Activated CD4-positive, alpha-beta T cell treated with anti-CD3 and anti-CD28 coated beads for 1 hour (primary cell): ENCODE data around the gene EIF5.
"Not testable (repeated sequence)": the region's sequence is repeated elsewhere in the genome, so short reads cannot be mapped to it uniquely, and the experiment has no call there.

Experiments
- DNase-seq: peaks from one replicate; pipeline ENCODE4 v3.0.0-alpha.2; 2020

EIF5 gene

GRCh38 chr14:103339561-103339960 is 5.5 kb downstream of the EIF5 start:
- no peak for DNase-seq

GRCh38 chr14:103340480-103341212 is 6.6 kb downstream of the EIF5 start:
- no peak for DNase-seq

DNA sequence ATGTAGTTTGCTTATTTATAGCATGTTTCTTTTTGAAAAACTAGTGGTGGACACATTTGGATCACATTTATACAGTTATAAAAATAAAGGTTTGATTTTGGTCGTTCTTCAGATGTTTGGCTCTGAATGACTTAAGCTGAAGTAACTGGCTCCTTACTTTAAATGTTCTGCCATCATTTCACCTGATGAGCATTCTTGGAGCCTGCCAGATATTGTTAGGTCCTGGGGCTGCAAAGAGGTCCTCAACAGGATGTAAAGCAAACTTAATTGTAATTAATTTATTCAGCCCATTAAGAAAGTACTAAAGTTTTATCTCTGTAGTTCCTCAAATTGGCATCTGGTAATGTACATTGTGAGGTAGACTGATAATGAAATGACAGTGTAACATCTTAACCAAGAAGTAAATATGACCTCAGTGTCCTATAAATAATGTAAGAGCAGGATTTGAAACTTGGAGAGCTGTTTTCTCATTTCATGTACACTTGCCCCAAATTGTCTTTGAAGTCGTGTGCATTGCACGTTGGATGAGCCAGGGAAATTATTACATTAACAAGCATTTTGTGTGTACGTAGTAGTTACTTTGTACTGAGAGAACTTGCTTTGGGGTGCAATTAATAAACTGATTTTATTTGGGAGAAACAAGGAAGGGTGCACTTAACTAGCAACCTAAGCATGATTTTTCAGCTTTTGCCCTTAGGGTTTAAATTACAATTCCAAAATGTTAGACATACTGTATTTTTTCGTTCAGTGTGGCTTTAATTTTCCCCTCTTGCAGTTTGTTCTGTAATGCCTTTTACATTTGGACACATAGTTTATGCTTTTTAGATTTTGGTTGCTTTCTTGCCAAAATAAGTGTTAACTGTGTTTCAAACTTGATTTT is 7.5 kb downstream of the EIF5 start:
- no peak for DNase-seq

DNA sequence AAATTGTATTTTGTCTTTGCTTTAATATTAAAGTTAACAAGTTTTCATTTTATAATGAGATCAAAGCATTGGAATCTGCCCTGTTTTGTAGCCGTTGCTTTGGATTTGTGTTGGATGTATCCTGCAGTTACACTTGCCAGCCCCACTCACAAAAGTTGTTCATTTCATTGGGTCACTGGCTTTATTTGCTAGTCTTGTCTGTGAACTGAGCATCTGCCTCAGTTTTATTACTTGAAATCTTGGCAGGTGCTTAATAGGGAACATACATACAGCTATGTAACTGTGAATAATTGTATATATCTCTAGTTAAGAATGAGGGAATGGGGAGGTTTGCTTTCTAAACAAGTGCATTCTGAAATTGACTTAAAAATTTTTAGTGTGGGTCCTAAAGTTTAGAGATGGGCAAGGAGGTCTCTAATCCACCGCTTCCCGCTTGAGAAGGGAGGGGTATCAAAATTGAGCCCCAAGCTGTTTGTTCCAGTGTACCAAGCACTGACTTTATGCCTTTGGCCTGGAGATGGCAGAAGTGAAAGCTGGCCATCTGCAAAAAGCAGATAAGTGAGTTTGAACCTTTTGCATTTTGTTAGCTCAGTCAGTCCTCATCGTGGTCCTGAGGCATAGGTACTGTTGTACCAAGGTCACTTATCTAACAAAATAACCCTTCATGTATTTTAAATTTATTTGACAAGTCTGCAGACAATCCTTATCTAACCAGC is 9.3 kb downstream of the EIF5 start:
- DNase-seq, result no peak

DNA sequence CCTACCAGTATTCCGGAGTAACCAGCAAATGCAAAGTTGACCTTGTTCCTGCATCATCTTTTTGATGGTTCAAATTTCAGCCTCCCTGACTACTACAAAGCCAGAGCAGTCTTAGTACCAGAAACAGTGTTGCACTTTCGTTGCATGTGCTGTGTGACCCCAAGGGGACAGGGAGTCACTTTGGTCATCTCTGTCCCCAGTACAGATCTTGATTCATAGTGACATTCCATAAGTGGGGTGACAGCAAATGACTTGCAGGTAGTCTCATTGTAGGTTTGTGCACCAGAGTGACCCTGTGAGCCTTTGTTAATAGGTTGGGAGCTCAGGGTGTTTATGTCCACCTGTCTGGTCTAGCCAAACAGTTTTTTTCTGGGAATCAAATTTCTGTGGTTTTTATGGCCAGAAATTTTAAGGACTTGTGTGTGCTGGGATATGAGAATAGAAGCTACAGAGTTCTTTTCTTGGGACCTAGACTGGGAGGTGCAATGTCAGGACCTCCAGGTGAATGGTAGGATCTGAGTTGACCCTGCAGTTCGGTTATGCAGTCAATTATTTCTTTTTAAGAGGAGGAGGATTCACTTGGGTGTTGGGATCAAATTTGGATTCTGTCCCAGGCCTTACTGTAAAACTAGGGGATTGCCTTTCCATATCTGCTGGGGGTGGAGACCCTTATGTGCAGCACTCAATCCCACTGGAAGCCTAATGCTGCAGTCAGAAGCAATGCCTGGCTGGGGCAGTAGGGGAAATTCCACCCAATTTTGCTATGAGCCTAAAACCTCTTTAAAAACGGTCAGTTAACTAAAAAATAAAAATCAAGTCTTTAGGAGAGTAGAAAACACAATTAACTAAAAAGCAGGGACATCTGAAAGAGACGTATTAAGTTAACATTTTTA is 10.1 kb downstream of the EIF5 start:
- no peak for DNase-seq

DNA sequence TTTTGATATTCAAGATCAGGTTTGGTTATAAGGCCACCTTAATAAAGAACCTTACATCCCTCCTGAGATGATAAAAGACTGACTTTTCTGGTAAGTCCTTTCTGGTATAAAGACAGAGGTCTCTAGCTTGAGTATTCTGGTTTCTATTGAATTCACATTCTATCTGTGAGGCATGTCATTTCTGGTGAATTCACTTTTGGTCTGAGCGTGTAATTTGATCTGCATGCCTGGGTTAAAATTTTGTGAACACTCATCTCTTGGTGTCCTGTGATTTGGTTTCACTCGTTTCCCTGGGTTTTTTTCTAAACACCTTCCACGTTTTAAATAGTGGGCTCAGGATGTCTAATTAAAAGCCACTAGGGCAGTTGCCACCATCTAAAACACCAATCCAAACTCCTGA is 12.2 kb downstream of the EIF5 start:
- no peak for DNase-seq

GRCh38 chr14:103347091-103347815 is 13.2 kb downstream of the EIF5 start:
- DNase-seq, result no peak

- no peak for DNase-seq
These were observed 14.1 kb downstream of the EIF5 start for GRCh38 chr14:103348154-103348553.

- no peak for DNase-seq
These were observed 15.9 kb downstream of the EIF5 start for GRCh38 chr14:103349982-103350381.

DNA sequence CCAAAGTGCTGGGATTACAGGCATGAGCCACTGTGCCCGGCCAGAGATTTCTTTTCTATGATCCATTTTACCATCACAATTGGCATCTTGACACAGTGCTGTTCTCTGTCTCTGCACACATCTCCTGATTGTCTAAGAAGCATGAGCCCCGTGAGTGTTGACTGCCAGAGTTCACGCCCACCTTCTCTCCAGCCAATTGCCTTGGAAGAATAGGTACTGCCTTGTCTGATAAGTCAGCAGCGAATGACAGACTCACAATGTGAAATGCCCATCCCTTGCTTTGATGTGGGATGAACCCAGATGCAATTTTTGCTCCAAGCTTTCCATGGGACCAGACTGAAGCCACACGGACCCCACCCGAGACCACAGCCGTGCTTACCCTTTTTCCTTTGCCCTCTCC is 19.3 kb downstream of the EIF5 start:
- DNase-seq, result no peak

DNA sequence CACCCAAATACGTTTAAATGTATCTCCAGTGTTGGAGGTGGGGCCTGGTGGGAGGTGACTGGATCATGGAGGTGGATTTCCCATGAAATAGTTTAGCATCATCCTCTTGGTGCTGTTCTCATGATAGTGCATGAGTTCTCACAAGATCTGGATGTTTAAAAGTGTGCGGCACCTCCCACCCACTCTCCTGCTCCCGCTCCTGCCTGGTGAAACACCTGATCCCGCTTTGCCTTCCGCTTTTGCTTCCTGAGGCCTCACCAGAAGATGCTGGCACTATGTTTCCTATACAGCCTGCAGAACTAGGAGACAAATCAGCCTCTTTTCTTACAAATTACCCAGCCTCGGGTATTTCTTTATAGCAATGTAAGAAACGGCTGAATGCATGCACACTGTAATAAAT is 20.1 kb downstream of the EIF5 start:
- DNase-seq, result no peak

DNA sequence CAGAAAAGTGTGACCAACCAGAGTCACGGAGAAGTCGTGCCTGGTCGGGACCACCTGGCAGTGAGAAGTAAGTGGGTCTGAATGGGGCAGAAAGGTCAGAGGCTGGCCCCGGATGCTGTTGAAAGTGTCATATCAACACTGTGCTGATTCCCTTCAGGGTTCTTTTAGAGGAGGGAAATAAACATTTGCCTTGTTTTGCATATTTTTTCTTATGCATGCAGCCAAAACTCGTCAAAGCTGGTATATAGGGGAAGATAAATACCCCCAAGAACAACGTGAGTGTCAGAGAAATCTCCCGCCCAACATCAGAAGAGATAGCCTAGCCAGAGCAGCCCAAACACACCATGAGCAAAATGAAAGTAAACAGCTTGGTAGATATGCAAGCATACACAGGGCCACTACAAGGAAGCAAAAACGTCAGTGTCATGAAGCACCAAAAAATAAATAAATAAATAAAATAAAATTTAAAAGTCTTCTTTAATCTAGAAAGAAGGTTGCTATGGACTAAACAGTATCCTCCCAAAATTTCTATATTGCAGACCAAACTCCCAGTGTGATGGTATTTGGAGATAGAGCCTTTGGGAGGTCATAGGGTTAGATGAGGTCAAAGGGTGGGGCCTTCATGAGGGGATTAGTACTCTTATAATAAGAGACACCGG is 22.1 kb downstream of the EIF5 start:
- no peak for DNase-seq

DNA sequence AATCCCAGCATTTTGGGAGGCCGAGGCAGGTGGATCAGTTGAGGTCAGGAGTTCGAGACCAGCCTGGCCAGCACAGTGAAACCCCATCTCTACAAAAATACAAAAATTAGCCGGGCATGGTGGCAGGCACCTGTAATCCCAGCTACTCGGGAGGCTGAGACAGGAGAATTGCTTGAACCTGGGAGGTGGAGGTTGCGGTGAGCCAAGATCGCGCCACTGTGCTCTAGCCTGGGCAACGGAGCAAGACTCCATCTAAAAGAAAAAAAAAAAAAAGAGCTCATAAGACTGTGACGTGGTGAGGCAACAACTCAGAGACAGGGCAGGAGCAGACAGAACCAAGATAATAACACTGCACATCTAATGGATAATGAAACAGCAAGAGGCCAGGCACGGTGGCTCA is 23.5 kb downstream of the EIF5 start:
- DNase-seq, result not testable (repeated sequence)

DNA sequence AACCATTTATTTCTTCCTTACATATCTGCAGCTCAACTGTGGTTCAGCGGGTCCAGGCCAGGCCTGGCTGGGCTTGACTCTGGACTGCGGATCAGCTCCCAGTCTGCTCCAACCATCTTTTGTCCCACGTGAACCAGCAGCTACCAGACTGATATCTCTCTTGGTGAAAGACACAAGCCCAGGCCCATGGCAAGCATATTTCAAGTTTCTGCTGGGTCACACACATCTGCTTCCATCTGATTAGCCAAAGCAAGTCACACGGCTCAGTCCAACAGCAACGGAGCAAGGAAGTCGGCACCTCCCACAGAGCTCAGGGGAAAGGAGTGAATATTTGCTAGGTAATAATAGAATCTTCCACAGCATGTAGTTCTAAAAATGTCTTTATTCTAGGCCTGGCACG is 26.5 kb downstream of the EIF5 start:
- DNase-seq, result no peak

- no peak for DNase-seq
These were observed 27.8 kb downstream of the EIF5 start for GRCh38 chr14:103361867-103362266.

- DNase-seq, result no peak
These were observed 28.7 kb downstream of the EIF5 start for GRCh38 chr14:103362780-103363179.

DNA sequence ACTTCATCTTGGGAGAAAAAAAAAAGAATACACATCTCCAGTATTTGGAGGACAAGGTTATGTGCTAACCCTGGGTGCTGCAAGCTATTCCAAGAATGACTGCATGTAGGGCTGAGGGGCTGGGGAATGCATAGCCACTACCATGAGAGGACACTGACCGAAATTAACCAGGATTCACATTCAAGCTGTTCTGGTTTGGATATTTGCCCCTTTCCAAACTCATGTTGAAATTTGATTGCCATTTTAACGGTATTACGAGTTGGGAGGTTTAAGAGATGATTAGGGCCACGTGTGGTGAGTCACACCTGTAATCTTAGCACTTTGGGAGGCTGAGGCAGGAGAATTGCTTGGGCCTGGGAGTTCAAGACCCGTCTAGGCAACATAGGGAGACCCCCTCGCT is 32.7 kb downstream of the EIF5 start:
- no peak for DNase-seq

DNA sequence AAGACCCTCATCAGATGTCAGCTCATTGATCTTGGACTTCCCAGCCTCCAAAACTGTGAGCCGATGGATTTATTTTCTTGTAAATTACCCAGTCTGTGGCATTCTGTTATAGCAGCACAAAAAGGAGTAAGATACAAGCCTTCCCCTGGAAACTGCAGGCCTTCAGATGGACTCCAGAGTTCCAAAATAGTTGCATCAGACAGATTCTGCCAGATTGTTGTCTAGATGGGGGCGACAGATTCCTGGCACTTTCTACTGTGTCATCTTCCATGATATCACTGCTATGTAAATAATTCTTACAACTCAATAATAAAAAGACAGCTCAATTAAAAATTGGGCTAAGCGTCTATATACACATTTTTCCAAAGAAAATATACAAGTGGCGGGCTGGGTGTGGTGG is 34.0 kb downstream of the EIF5 start:
- DNase-seq, result no peak

GRCh38 chr14:103370087-103370486 is 36.0 kb downstream of the EIF5 start:
- no peak for DNase-seq

GRCh38 chr14:103372017-103372416 is 38.0 kb downstream of the EIF5 start:
- DNase-seq, result no peak

DNA sequence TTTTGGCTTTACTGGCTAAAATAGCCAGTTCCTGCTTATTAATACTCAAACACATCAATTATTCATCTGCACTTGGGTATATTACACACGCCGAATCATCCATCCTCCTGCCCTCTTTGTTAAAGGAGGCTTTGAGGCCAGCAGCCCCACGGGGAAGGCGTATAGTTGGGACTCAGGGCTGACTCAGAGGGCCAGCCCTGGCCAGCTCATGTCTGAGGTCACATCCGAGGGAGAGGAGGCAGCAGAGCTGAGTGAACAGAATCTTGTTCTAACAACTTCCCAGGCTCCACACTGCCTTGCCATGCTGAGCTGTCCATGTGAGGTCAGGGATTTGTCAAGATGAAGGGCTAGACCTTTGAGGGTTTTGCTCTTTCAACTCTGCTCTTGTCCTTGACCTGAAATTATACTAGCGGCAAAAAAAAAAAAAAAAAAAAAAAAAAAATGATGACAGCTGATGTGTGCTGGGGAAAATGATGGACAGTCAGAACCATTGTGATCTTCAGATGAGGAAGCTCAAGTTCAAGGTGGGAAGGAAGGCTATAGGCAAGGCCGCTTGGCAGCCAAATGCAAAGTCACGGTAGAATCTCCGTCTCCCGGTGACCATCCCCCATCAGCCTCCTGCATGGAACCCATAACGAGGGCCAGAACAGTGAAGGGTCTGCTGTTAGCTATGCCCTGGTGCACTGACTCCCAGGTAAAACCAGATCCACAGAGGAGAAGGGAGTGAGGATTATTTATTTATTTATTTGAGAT is 38.7 kb downstream of the EIF5 start:
- DNase-seq, result no peak
